ENCODE results near the gene PTGFR. TPM values are rescaled to one million over a fixed set of nuclear protein-coding genes. Genes with fewer than 3 reads are reported as not detected.

PTGFR gene, protein sequence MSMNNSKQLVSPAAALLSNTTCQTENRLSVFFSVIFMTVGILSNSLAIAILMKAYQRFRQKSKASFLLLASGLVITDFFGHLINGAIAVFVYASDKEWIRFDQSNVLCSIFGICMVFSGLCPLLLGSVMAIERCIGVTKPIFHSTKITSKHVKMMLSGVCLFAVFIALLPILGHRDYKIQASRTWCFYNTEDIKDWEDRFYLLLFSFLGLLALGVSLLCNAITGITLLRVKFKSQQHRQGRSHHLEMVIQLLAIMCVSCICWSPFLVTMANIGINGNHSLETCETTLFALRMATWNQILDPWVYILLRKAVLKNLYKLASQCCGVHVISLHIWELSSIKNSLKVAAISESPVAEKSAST
- total RNA-seq (2014; rRNA removed; shearing (Covaris generic)), result 31.3 and 39.9 TPM in 2 replicates

DNA sequence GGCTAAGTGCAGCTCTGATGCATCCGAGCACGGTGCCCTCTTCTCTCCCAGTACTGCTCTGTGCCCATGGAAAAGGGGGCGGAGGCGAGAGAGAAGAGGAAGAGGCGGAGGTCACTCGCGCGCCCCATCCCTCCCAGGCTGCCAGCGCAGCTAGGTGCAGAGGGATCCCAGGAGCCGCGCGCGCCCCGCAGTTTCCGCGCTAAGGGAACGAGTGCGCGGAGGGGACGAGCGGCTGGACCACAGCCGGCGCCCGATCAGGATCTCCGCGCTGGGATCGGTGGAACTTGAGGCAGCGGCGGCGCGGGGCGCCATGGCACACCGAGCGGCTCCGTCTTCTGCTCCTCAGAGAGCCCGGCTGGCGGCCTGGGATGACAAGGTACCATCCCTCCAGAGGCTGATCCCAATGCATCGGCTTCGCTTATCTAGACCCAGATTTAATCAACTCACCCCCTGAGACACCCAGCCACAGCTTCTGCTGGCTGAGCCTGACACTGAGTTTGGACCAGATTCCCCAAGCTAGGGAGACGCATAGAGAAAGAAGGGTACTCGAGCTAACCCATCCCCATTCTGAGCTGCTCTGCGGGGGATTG lies at the start of gene PTGFR:
Gene PTGFR (plus strand): TSS at position 114 of the 590 bp plus-strand sequence. CDS start 1,770 bp downstream, outside the sequence.
- peak; percentile 78 for DNase-seq (ENCODE audit: low read depth)

DNA sequence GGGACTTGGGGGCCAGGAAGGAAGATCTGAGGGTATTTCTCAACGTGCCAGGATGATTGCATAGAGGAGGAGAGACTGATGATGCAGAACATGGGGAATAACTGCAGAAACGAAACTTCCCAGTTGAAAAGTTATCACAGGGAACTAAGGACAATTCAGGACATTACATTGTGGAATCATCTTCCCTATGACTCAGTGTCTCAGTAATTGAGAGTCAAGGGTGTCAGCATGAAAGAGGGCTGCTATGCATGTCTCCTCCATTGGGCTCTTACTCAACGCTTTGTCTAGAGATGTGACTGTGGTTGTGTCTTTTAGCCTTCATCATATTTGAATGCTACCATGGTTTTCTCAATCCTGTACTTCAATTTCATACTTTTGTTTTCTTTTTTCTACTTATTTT lies 48.9 kb upstream of the PTGFR start:
- DNase-seq (ENCODE audit: low read depth), result peak; percentile 84

DNA sequence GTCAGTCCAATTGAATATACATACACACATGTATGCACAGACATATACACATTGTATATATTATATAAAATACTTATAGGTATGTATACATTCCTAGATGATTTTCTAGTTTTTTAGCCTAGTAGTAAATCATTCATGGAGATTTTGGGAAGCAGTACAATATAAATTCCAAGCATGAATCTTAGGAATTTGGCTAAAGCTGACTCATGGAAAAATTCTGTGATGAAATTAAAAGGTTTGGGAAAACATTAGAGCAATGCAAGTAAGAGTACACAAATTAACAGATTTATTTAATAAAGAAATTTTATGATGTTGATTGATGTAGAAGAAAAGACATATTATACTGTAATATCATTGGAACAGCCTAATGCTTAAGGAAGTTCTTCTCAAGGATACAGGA lies 43.7 kb upstream of the PTGFR start:
- DNase-seq (ENCODE audit: low read depth), result no peak

DNA sequence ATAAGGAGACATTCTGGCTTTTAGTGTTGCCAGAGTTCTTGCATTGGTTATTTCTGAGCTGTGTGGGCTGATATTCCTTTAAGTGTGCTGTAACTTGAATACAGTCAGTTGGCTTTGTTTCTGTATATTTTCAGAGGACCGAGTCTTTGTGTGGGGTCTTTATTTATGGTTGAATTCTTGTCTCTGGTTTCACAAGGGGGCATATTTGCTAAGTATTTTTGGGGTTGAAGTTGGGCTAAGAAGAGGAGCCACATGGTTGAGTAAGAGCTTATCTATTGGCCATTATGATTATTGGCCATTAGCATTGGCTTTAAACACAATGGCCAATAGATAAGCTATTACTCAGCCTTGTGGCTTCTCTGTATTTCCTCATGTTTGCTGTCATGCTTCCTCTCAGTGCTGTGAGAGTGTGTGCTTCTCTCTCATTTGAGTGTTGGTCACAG lies 26.3 kb upstream of the PTGFR start:
- DNase-seq (ENCODE audit: low read depth), result peak; percentile 28

DNA sequence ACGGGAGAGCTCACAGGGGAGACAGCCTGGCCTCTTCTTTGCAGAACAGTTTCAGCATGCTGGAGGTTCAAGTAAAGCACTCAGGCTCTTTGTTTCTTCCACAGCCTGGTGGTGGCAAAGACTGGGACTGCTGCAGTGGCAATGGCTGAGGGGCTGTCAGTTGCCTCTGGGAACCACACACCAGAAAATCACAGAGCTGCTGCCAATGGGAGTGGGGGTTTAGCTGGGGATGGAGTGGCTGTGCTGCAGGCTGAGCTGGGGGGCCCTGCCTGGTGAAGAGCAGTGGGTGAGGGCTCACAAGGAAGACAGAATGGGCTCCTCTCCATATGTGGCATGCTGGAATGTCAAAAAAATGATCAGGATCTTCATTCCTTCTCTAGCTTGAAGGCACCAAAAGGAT lies 25.6 kb upstream of the PTGFR start:
- no peak for DNase-seq (ENCODE audit: low read depth)

DNA sequence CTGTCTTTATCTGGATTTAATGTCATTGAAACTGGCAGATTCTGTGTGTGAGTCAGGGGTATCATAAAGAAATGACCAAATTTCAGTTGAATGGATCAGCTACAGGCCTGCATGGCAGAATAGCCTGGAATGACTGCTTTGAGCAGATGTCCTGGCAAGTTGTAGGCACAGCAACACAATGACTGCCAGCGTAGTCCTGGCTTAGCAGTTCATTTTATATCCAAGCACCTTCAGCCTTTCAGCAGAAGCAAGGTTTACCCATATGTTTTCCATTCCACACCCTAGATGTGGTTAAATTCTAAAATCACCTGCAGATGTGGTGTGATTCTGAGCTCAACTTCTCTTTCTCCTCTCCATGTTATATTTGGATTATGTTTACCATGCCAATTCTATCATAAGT lies 22.3 kb upstream of the PTGFR start:
- peak; percentile 19 for DNase-seq (ENCODE audit: low read depth)

DNA sequence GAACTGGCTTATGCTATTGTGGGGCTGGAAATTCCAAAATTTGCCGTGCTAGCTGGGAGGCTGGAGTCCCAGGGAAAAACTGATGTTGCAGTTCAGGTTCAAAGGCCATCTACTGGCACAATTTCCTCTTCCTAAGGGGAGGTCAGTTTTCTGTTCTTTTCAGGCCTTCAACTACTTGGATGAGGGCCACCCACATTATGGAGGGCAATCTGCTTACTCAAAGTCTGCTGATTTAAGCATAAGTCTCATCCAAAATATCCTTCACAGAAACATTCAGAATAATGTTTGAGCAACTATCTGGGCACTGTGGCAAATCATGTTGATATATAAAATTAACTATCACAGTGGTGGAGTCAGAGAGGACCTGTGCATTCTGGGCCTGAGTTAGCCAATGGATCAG lies 21.2 kb upstream of the PTGFR start:
- no peak for DNase-seq (ENCODE audit: low read depth)

DNA sequence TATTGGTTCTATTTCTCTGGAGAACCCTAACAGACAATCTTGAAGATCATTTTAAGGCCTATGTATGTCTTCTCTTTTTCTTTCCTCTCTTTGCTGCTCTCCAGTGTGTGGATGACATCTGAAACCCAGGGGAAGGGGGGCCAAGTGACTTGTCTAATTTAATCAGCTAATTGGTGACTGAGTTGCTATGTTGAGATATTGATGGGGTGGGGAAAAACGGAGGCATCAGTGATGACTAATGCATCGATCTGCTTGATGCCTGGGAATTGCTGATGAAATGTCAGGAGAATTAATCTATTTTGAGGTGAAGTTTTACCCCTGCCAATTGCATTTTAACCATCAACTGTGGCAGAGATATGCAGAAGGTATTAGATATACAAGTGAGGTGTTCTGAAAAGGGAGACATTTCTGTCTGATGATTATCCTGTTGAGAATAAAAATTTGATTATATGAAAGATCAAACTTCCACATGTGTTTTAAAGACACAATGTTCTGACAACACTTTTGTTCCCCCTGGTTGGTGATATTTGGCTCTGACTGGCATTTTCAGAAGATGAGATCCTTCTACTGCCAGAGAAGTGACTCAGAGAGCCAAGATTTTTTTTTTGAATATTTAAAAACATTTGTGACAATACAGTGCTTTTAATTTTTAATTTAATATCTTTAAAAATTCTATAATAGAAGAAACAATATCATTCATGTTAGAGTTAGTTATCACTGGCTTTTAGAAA lies 18.7 kb upstream of the PTGFR start:
- no peak for DNase-seq (ENCODE audit: low read depth)

DNA sequence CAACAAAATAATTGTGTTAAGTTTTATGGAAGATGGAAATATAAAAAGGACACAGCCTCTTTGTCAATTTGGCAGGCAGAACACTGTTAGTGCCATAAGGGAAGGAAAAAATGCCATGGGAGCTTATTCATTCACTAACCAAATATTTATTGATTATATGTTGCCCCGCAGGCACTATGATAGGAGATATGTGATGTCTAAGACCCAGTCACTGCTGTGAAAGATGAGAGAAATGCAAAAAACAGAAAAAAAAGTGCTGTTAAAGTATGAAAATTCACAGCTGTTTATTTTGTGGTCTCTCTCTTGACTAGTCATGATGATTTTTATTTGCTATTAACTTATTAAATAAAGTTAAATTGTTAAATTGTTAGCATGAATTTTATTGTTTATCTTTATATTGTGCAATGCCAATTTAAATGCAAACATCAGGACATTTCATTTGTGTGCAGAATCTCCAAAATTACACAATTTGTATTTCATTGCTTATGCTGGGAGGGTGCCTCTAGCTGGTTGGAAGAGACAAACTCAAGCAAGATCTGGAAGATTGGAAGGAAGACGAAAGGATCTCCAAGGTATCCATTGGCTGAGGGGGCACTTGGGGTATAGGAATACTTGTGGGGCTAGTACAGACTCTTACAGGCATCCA lies 17.8 kb upstream of the PTGFR start:
- DNase-seq (ENCODE audit: low read depth), result no peak

DNA sequence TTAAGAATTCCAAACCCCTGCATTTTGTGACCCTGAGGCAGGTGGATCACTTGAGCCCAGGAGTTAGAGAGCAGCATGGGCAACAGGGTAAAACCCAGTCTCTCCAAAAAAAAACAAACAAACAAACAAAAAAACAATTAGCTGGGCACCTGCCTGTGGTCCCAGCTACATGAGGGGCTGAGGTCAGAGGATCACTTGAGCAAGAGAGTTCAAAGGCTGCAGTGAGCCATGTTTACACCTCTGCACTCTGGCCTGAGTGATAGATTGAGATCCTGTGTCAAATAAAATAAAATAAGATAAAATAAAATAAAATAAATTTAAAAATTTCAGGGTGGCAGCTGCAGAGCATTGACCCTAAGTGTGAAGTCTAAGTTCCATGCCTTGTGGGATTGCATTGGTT lies 16.7 kb upstream of the PTGFR start:
- no peak for DNase-seq (ENCODE audit: low read depth)

DNA sequence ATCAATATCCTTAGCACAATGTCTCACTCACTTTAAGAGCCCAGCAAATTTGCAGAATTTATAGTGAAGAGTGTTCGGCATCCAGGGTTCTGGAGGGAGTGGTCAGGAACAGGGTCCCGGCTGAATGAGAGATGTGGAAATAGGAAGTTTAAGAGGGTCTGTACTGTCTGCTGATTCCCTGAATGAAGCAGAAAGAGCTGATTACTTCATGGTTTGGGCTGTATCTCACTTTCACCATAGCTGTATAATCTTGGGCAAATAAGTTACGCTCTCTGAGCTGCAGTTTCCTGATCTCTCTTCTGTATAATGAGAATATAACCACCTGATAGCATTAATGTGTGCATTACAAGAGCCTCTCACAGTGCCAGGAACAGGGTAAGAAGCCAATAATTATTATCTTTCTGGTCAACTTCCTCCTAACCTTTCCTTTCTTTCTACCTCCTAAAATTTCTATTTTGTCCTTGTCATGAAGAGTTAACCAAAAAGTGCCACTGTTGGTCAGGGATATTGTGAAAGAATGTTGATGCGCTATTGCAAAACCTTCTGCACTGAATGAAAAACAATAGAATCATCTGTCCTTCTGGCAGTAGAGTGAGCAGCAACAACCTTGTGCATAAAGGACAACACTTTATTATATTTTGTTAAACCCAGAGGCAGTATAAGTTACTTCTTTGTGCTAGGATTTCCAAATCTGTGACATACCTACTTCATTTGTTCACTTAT lies 14.7 kb upstream of the PTGFR start:
- peak; percentile 53 for DNase-seq (ENCODE audit: low read depth)

DNA sequence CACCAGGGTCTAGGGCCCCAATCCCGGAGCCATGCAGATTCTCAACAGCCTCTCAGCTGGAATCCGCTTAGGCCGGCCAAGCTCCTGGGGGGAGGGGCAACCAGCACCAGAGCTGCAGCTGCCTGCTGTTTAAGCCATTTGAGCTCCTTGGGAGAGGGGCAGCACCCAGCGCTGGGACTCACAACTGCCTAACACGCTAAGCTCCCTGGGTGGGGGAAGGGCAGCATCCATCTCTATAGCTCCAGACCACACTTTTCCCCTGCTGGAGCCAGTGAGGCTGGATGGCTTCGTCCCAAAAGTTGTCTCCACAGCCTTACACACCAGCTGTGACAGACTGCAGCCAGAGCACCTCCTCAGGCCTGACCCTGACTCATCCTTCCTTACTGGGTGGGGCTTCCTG lies 6.9 kb upstream of the PTGFR start:
- DNase-seq (ENCODE audit: low read depth), result peak; percentile 98

DNA sequence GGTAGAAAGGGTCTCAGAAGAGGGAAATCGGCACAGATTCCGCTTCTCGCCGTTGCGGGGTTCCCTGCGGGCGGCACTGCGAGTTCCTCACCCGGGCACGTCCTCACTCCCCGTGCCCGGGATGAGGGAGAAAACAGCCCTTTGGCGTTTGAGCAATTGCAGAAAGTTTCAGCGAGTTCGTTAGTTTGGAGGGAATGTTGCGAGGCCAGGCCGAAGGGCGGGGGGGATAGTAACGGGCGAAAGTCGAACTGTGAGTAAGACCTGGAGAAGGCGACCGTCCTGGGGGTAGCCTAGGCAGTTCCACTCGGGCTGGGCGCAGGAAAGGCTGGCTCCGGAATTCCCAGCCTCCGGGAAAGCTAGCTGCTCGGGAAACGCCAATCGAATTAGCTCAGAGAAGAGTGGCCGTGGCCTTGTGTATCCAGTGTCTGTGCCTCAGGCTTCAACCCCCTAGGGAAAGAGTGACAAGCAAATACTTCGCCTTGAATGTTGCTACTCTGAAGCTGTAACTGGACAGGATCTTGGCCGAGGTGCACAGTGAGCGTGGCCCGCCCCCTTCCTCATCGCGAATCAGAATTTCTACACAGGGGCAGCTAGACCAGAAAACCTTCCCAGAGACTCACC lies 787 bp downstream of the PTGFR start:
- DNase-seq (ENCODE audit: low read depth), result peak; percentile 91

DNA sequence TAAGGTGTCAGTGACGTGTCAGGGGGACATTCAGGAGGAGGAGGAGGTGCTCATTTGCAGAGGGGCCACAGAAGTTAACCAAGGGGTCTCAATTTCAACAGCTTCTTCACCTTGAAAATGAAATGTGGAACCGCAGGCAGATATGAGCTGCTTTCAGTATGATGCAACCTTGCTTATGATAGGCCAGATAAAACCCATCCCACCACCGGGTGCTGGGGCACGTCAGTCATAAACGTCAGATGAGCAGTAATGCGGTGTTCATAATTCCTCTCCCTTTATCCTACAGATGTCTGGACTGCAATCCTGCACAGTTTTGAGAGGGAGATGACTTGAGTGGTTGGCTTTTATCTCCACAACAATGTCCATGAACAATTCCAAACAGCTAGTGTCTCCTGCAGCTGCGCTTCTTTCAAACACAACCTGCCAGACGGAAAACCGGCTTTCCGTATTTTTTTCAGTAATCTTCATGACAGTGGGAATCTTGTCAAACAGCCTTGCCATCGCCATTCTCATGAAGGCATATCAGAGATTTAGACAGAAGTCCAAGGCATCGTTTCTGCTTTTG lies 1.7 kb downstream of the PTGFR start:
- DNase-seq (ENCODE audit: low read depth), result peak; percentile 79

DNA sequence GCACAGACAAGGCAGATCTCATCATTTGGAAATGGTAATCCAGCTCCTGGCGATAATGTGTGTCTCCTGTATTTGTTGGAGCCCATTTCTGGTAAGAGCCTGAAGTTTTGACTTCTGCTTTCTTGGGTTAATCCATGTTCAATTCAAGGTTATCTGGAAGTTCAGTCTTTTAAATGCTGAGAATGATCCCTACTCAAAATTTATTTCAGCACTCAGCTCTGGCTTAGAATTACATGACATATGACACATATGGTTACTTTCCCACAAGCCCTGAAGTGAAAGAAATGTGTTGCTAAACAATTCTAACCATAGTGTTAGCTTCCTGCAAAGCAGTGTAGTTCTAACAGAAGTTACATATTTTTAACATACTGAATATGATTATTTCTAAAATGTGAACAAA lies 2.7 kb downstream of the PTGFR start:
- DNase-seq (ENCODE audit: low read depth), result peak; percentile 53

DNA sequence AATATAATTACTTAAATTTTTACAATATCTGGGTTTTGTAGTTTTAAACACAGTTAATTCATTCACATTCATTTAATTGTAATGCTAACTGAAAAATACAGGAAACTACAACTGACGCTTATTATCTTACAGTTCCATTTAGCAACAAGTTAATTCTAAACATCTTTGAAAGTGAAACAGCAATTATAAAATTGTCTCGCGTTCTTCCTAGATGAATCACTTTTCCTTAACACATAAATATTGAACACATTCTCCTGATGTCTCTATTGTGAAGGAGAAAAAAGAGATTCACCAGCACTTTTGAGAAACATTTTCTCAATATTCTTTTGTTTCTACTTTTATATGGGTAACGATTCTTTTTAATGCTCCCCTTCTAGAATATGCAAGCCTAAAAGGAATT lies 6.4 kb downstream of the PTGFR start:
- peak; percentile 72 for DNase-seq (ENCODE audit: low read depth)

DNA sequence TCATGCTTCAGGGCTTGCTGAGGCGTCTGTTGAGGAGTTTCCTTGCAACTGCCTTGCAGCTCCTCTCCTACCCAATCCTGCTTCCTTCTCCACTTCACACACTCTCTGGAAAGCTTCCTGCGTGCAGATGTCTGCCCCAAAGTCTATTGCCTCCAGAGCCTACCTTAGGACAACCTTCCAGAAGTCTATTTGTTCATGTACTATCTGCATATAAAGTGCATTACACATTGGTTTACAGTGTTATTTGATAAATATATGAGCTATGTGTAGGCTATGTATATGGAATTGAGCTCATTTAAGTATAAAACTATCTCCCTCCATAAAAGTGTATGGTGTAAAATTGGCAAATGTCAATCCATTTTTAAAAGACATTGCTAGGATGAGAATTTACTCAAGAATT lies 9.8 kb downstream of the PTGFR start:
- DNase-seq (ENCODE audit: low read depth), result peak; percentile 32

DNA sequence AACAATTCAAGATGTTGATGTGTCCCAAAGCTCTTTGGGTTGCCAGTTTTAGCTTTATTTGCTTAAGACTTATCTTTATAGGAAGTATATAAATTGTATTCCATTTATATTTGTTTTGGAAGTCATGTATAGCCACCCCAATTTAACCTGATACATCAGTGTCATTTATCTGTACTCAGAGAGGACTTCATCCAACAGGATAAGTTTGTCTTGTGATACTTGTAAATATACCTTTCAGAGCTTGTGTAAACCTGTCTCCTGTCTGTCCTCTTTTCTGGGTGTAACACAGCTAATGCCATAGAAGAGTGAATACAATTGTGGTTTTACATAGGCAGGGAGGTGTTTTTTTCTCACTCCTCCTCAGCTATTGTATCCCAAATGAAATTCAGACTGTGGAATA lies 10.4 kb downstream of the PTGFR start:
- DNase-seq (ENCODE audit: low read depth), result no peak

DNA sequence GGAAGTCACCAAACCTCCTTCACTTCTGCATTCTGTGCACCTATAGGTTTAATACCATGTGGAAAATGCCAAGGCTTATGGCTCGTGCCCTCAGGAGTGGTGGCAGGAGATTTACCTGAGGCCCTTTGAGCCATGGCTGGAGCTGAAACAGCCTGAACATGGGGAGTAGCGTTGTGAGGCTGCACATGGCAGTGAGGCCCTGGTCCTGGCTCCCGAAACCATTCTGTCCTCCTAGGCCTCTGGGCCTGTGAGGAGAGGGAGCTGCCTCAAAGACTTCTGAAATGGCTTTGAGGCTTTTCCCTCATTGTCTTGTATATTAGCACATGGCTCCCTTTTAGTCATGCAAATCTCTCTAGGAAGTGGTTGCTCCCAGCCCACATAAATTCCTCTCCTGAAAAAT lies 20.6 kb downstream of the PTGFR start:
- peak; percentile 20 for DNase-seq (ENCODE audit: low read depth)

DNA sequence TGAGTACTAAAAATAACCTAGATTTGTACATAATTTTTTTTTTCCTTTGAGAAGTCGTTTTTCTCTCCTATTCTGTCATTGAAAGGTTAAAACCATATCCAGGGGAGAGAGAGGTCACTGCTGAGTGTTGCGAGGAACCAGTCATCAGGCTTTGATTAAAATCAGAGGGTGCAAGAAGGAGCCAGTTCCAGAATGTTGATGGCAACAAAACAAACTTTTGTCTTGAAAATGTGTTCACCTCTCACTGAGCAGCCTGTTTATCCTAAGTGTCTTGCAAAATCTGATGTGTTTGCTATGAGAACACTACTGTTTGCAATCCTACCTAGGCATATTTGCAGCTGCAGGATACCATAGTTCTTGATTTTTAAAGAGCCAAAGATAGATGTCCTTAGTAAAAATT lies 25.9 kb downstream of the PTGFR start:
- DNase-seq (ENCODE audit: low read depth), result no peak

DNA sequence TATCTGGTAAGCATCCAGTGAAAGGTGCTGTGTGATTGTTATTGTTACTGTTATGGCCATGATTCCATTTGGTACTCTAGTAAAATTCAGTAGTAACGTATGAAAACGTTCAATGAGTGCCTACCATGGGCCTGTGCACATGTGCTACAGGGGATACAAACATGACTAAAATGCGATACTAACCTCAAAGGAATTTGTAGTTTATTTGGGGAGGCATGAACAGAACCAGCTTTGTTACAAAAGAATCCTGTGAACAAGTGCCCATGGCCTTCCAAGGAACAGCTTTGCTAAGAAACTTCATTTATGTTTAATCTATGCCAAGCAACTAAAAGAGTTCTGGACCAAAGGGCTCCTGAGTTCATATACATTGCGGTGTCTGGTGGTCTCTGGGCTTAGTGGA lies 28.7 kb downstream of the PTGFR start:
- peak; percentile 76 for DNase-seq (ENCODE audit: low read depth)
